NCI-H69 (cell line): ENCODE measurements around the gene SHC2.
"Not testable (repeated sequence)": the region's sequence is repeated elsewhere in the genome, so short reads cannot be mapped to it uniquely, and the experiment has no call there.

Experiments used
- DNase-seq: peaks from one replicate; lab custom pipeline; 2025; lab: John Stamatoyannopoulos, UW

The SHC2 gene

GRCh38 chr19:444677-445210, 16.1 kb downstream of the SHC2 start:
- DNase-seq: no peak

GRCh38 chr19:443005-443404, 17.8 kb downstream of the SHC2 start:
- no peak for DNase-seq

- no peak for DNase-seq
Measured at GRCh38 chr19:442085-442484, 18.7 kb downstream of the SHC2 start.

GRCh38 chr19:441213-441836, 19.5 kb downstream of the SHC2 start:
- no peak for DNase-seq

GRCh38 chr19:440391-441212, 20.2 kb downstream of the SHC2 start:
- no peak for DNase-seq

DNA sequence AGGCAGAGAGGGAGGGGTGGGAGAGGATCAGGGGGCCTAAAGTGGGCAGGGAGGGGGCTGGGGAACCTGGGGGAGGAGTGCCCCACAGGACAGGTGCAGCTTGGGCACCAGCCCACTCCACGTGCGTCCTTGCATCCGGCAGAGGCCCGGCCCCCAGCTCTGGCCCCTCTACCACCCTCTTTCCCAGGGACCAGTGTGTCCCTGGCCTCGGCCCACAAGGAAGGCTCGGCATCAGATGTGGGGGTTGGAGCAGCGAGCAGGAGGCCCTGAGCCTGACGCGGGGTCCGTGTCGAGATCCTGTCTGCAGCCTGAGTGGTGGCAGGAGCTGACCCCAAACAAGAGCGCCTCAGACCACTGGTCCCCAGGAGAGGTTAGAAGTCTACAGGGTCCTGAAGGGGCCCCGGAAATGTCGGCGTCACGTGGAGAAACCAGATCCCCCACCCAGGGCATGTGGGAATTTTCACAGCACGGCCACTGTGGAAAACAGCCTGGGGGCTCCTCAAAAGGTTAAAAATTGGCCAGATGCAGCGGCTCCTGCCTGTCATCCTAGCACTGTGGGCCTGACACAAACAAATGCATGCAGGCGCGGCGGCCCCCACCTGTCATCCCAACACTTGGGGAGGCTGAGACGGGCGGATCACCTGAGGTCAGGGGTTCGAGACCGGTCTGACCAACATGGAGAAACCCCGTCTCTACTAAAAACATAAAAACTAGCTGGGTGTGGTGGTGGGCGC, 21.5 kb downstream of the SHC2 start:
- DNase-seq: no peak

DNA sequence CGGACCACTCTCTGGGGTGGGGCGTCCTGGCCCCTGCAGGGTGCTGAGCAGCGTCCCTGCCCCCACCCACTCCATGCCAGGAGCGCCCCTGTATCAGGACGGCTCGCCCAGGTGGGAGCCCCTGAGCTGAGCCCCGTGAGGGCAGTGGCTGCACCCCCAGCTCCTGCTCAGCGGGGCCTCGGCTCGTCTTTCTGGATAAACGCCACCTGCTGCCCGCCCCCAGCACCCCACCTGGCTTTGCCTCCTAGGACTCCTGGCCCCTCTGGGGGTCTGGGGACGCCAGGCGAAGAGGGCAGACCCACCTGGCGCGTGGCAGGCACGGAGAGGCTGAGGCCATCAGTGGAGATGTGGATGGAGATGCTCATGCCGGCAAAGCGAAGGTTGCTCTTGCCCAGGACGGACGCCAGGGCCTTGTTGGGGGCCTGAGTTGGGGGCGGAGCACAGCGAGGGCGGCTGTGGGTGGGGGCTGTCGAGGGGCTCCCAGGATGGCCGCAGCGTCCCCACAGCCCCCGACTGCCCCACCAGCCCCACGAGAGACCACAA, 22.3 kb downstream of the SHC2 start:
- DNase-seq: no peak

GRCh38 chr19:437041-437440, 23.8 kb downstream of the SHC2 start:
- DNase-seq: no peak

DNA sequence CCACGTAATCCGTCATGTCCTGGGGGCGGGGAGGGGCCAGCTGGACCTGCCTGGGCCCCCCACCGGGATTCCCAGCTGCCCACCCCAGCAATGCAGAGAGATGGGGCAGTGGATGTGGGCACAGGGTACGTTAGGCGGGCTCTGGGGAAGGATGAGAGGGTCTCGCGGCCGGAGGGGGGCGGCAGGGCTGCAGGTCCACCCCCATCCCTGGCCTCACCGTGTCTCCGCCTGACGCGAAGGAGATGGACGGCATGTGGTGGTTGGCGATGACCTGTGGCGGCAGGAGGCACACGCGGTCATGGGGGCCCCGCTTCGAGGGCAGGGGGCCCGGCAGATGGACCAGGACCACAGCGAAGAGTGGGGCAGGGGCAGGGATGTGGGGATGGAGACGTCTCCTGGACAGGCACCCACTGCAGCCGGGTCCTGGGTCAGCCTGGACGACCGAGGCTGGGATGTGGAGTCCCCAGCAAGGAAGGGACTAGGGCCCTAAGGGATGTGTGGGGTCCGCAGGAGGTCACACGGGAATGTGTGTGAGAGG, 24.4 kb downstream of the SHC2 start:
- DNase-seq: no peak

GRCh38 chr19:435707-436412, 25.0 kb downstream of the SHC2 start:
- peak; percentile 27 for DNase-seq

DNA sequence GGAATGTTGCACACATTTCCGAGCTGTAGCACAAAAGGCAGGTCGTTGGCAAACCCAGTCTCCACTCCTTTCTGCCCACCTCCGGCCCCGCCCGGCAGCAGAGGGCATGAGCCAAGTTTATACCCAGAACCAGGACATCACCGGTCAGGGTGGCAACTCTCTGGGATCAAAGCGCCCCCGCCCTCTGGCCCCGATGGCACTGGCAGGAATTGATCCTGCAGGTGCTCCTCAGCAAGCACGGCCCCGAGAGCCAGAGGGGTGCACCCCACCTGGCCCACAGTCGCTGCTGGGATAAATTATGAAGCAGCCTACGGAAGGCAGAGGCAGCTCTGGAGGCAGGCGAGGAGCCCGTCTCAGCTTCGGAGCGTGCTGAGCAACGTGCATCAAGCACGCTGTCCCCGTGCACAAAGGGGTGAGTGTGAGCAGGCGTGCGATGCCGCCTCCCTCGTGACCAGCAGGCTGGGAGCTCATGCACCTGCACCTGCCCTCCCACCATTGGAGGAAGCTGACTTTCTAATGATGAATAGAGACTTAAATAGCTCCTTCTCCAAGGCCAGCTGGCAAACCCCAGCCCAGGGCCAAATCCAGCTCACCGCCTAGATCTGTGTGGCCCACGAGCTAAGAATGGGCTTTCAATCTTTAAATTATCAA, 25.7 kb downstream of the SHC2 start:
- no peak for DNase-seq

- no peak for DNase-seq
Measured at GRCh38 chr19:434152-434960, 26.5 kb downstream of the SHC2 start.

DNA sequence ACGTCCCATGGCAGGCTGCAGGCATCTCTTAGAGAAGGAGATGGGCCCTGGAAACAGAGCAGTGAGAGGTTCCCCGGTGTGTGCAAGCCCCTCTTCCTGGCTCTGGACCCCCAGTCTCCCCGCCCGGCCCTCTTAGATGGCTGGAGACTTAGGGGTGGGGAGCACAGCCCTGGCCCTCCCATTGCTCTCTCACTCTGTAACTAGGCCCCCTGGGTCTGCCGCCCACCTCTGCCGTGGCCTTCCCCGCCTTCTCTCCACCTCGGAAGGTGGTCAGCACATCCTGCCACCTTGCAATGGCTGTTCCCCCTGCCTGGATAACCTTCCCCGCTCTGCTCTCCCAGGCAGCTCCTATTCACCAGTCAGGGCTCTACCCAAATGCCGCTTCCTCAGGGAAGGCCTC, 30.1 kb downstream of the SHC2 start:
- no peak for DNase-seq

GRCh38 chr19:428149-428548, 32.7 kb downstream of the SHC2 start:
- no peak for DNase-seq

DNA sequence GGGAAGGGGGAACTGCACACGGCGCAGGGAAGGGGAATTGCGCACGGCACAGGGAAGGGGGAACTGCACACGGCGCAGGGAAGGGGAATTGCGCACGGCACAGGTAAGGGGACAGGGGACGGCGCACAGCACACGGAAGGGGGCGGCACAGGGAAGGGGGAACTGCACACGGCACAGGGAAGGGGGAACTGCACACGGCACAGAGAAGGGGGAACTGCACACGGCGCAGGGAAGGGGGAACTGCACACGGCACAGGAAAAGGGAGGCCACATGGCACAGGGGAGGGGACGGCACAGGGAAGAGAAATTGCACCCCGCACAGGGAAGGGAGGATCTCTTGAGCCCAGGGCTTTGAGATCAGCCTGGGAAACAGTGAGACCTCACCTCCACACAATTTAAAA, 33.2 kb downstream of the SHC2 start:
- not testable (repeated sequence) for DNase-seq

DNA sequence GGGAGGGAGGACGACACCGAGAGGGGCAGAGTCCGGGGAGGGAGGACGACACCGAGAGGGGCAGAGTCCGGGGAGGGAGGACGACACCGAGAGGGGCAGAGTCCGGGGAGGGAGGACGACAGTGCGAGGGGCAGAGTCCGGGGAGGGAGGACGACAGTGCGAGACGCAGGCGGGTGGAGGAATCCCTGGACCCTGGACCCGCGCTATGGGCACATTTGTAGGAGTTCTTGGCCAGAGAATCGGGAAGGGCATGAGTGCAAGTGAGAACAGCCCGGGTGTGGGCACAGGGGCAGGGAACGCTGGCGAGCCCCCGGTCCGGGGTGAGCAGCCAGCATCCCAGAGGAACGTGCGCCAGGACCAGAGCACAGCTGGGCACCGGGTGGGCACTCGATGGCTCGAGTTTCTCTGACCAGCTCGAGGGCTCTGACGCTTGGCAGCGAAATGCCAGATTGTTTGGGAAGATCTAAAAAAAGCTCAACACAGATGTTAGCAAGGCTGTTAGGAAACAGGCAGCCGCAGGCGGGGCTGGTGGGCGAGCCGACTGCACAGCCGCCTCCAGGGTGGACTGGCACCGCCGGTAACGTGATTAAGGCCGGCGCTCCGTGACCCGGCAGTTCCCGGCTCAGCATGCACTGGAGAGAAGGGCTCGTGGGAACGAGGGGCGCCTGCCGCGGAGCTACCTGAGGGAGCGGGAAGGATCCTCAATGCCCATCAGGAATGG, 33.9 kb downstream of the SHC2 start:
- DNase-seq: no peak

DNA sequence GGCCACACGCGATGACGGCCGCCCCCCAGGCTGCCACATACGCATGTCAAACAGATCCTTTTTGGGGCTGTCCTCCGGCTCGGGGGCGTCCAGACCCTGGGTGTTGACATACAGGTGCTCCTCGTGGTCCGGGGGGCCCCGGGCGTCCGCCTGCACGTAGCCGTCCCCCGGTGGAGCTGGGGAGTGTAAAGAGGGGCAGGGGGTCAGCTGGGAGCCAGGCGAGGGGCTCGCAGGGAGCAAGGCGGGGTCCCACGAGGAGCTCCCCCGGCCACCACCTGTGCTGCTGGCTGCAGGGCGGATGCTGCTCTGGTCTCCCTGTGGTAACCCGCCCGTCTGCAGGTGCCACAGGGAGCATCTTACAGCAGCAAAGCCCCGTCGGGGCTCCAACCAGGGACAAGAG, 35.8 kb downstream of the SHC2 start:
- DNase-seq: no peak

DNA sequence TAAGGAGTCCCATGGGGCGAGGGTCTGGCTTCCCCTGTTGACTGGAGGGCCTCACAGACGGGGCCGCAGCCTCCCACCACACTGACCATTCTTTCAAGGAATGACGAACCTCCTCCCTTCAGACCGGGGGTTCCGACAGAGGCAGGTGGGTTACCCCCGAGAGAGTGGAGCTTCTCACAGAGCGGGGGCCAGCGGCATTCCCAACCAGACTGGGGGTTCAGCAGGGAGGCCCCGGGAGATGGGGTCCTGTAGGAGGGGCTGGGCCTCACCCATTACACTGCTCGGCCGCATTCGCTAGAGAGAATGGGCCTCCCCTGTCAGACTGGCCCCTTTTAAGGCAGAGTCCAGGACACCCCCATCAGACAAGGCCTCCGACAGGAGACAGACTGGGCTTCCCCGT, 36.3 kb downstream of the SHC2 start:
- no peak for DNase-seq

- no peak for DNase-seq
Measured at GRCh38 chr19:423691-424466, 37.0 kb downstream of the SHC2 start.
